Right ventricle myocardium inferior (tissue), 1 donor: ENCODE data around the gene MAP1LC3B2. TPM values are rescaled to one million over a fixed set of nuclear protein-coding genes. Genes with fewer than 3 reads are reported as not detected.

Experiments used
- total RNA-seq: library from RNA; stranded (reverse); fragmentation: NEBNext Ultra II Directional; extraction: Animal tissue kit (Norgen Biotek cat#: 25700); gene quantifications from one replicate; pipeline ENCODE4 v1.2.1, GENCODE V29; 2021
- donor health status: DM: no; HTN: yes; CAD: no; lungs with severe emphysema.

Gene MAP1LC3B2
- total RNA-seq, 1 donor from 2014 or later: 3.5 TPM

Other genes with a start within 250 kb of the MAP1LC3B2 start
- 9.4 TPM for gene SPRING1, start 178.7 kb downstream of the MAP1LC3B2 start, total RNA-seq
- gene RNFT2, start 178.9 kb downstream of the MAP1LC3B2 start, total RNA-seq: 1.0 TPM